WTC11 (cell line): ENCODE measurements around the gene LIMS2. TPM values are rescaled to one million over a fixed set of nuclear protein-coding genes. Genes with fewer than 3 reads are reported as not detected.

Source experiments
- ATAC-seq: fragments of 200-7000 bp; cut with Tn5 transposase; 2 replicates; pipeline ENCODE4 v1.10.0; 2021; ENCODE audit warnings: mild to moderate bottlenecking, moderate library complexity
- CTCF ChIA-PET: fragments of 300-600 bp; sonication (Branson Sonifier 250); formaldehyde crosslinking; loops from one replicate; lab custom pipeline; 2021; ENCODE audit warnings: antibody characterized with exemption; lab: Charles Lee
- POLR2A ChIA-PET: fragments of 350-600 bp; sonication (Branson Sonifier 250); formaldehyde crosslinking; loops from one replicate; lab custom pipeline; 2021; ENCODE audit warnings: antibody characterized with exemption; lab: Charles Lee
- DNase-seq: peaks from one replicate; pipeline ENCODE4 v3.0.0; 2021; ENCODE audit warnings: low spot score
- H3K27ac Mint-ChIP-seq: 2 replicates; pipeline ENCODE4 v1.8.0; 2021; ENCODE audit warnings: mixed read lengths
- H3K27me3 Mint-ChIP-seq: 2 replicates; pipeline ENCODE4 v1.8.0; 2021; ENCODE audit warnings: low read depth, mild to moderate bottlenecking, moderate library complexity, mixed read lengths
- H3K36me3 Mint-ChIP-seq: 2 replicates; pipeline ENCODE4 v1.8.0; 2021; ENCODE audit warnings: mixed read lengths
- H3K4me1 Mint-ChIP-seq: 2 replicates; pipeline ENCODE4 v1.8.0; 2022; ENCODE audit warnings: mixed read lengths
- H3K4me3 Mint-ChIP-seq: 2 replicates; pipeline ENCODE4 v1.8.0; 2021; ENCODE audit warnings: mild to moderate bottlenecking, moderate library complexity, mixed read lengths
- H3K9me3 Mint-ChIP-seq: 2 replicates; pipeline ENCODE4 v1.8.0; 2021; ENCODE audit warnings: mixed read lengths
- CBFB ChIP-seq: sonication (generic); formaldehyde crosslinking; IDR thresholded peaks from 2 replicates; pipeline ENCODE4 v1.8.1; 2022; ENCODE audit warnings: mild to moderate bottlenecking, low read depth, missing genetic modification reagents
- IRF2 ChIP-seq: sonication (generic); formaldehyde crosslinking; IDR thresholded peaks from 2 replicates; pipeline ENCODE4 v1.8.0; 2022; ENCODE audit warnings: low read depth, missing genetic modification reagents, borderline replicate concordance
- JUN ChIP-seq: sonication (generic); formaldehyde crosslinking; IDR thresholded peaks from 2 replicates; pipeline ENCODE4 v1.8.0; 2023; ENCODE audit warnings: mild to moderate bottlenecking, missing genetic modification reagents
- KAT7 ChIP-seq: sonication (generic); formaldehyde crosslinking; IDR thresholded peaks from 2 replicates; pipeline ENCODE4 v1.8.1; 2023; ENCODE audit warnings: missing genetic modification reagents, mild to moderate bottlenecking, borderline replicate concordance
- MXD4 ChIP-seq: fragments of 250-450 bp; sonication (Bioruptor Pico); IDR thresholded peaks from 2 replicates; pipeline ENCODE4 v1.8.0; 2021; ENCODE audit warnings: mild to moderate bottlenecking, moderate library complexity, borderline replicate concordance
- MYBL2 ChIP-seq: sonication (generic); formaldehyde crosslinking; IDR thresholded peaks from 2 replicates; pipeline ENCODE4 v1.8.1; 2023; ENCODE audit warnings: mild to moderate bottlenecking, moderate library complexity, missing genetic modification reagents
- NR1H2 ChIP-seq: sonication (generic); formaldehyde crosslinking; IDR thresholded peaks from 2 replicates; pipeline ENCODE4 v1.9.0; 2021; ENCODE audit warnings: mild to moderate bottlenecking, moderate library complexity, missing genetic modification reagents
- PRRX2 ChIP-seq: fragments of 250-450 bp; sonication (Bioruptor Pico); IDR thresholded peaks from 2 replicates; pipeline ENCODE4 v1.8.0; 2021; ENCODE audit warnings: mild to moderate bottlenecking
- SMAD4 ChIP-seq: sonication (generic); formaldehyde crosslinking; IDR thresholded peaks from 2 replicates; pipeline ENCODE4 v1.8.0; 2022; ENCODE audit warnings: mild to moderate bottlenecking, missing genetic modification reagents
- SP1 ChIP-seq: sonication (generic); formaldehyde crosslinking; conservative IDR thresholded peaks from 2 replicates; pipeline ENCODE4 v1.8.1; 2022; ENCODE audit warnings: missing genetic modification reagents
- TCF7 ChIP-seq: sonication (generic); formaldehyde crosslinking; IDR thresholded peaks from 2 replicates; pipeline ENCODE4 v1.8.0; 2022; ENCODE audit warnings: mild to moderate bottlenecking, low read depth, missing genetic modification reagents, moderate library complexity
- TEAD1 ChIP-seq: sonication (generic); formaldehyde crosslinking; IDR thresholded peaks from 2 replicates; pipeline ENCODE4 v1.8.0; 2022; ENCODE audit warnings: mild to moderate bottlenecking, missing genetic modification reagents
- ZNF263 ChIP-seq: sonication (generic); formaldehyde crosslinking; IDR thresholded peaks from 2 replicates; pipeline ENCODE4 v1.8.1; 2022; ENCODE audit warnings: low read depth, mild to moderate bottlenecking, moderate library complexity, missing genetic modification reagents
- ZNF317 ChIP-seq: sonication (generic); formaldehyde crosslinking; IDR thresholded peaks from 2 replicates; pipeline ENCODE4 v1.8.1; 2023; ENCODE audit warnings: low read depth, mild to moderate bottlenecking, moderate library complexity, missing genetic modification reagents, borderline replicate concordance
- ZNF423 ChIP-seq: fragments of 250-450 bp; sonication (Bioruptor Pico); IDR thresholded peaks from 2 replicates; pipeline ENCODE4 v2.1.2; 2022; ENCODE audit warnings: mild to moderate bottlenecking, moderate library complexity
- ZNF671 ChIP-seq: fragments of 250-450 bp; sonication (Bioruptor Pico); IDR thresholded peaks from 2 replicates; pipeline ENCODE4 v1.8.0; 2021; ENCODE audit warnings: mild to moderate bottlenecking
- total RNA-seq: library from RNA; stranded (reverse); gene quantifications from 3 replicates; pipeline ENCODE4 v1.2.3, GENCODE V29; 2021
- TF ChIP-seq, protein P1 (sequence below): sonication (generic); formaldehyde crosslinking; conservative IDR thresholded peaks from 2 replicates; pipeline ENCODE4 v1.8.1; 2023; ENCODE audit warnings: mild to moderate bottlenecking, low read depth, missing genetic modification reagents, moderate library complexity
- TF ChIP-seq, protein P2 (sequence below): sonication (generic); formaldehyde crosslinking; IDR thresholded peaks from 2 replicates; pipeline ENCODE4 v1.8.1; 2023; ENCODE audit warnings: mild to moderate bottlenecking, missing genetic modification reagents, moderate library complexity
- TF ChIP-seq, protein P3 (sequence below): sonication (generic); formaldehyde crosslinking; IDR thresholded peaks from 2 replicates; pipeline ENCODE4 v1.8.0; 2023; ENCODE audit warnings: mild to moderate bottlenecking, missing genetic modification reagents
- TF ChIP-seq, protein P4 (sequence below): sonication (generic); formaldehyde crosslinking; IDR thresholded peaks from 2 replicates; pipeline ENCODE4 v1.8.1; 2022; ENCODE audit warnings: mild to moderate bottlenecking, moderate library complexity, missing genetic modification reagents
- TF ChIP-seq, protein P5 (sequence below): fragments of 250-450 bp; sonication (Bioruptor Pico); conservative IDR thresholded peaks from 2 replicates; pipeline ENCODE4 v1.9.0; 2021; ENCODE audit warnings: mild to moderate bottlenecking

The LIMS2 gene
- total RNA-seq, 1 experiment from 2014 or later: 2.4 TPM

DNA sequence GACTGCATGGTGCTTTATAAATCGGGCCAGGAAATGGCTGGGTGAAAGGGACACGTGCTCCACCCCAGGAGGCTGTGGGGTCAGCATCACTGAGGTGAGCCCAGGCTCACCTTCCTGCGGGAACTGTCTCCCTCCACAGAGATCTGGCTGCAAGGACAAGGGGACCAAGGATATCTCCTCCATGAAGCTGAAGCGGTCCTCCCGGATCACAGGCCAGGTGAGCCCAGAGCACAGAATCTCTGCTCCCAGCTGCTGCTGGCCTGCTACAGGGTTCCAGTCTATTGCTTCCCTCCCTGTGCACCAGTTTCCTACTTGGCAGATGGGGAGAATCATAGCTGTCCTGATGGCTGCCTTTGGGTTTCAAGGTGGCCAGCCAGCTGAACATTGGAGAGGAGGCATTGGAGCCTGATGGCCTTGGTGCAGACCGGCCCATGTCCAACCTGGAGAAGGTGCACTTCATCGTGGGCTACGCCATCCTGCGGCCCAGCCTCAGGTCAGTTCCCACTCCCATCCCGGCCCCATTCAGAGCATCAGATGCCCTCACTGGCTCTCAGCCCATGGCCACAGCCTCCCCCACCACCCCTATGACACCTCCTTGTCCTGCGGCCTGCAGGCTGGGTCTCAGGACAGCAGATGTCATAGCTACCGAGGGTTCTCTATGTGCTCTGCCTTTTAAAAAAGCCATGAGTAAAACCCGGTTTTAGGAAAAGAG is 63.1 kb downstream of the LIMS2 start (continued):
- TF ChIP-seq, protein P1, sequence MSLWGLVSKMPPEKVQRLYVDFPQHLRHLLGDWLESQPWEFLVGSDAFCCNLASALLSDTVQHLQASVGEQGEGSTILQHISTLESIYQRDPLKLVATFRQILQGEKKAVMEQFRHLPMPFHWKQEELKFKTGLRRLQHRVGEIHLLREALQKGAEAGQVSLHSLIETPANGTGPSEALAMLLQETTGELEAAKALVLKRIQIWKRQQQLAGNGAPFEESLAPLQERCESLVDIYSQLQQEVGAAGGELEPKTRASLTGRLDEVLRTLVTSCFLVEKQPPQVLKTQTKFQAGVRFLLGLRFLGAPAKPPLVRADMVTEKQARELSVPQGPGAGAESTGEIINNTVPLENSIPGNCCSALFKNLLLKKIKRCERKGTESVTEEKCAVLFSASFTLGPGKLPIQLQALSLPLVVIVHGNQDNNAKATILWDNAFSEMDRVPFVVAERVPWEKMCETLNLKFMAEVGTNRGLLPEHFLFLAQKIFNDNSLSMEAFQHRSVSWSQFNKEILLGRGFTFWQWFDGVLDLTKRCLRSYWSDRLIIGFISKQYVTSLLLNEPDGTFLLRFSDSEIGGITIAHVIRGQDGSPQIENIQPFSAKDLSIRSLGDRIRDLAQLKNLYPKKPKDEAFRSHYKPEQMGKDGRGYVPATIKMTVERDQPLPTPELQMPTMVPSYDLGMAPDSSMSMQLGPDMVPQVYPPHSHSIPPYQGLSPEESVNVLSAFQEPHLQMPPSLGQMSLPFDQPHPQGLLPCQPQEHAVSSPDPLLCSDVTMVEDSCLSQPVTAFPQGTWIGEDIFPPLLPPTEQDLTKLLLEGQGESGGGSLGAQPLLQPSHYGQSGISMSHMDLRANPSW (CRISPR knock-in tag): no peak
- TF ChIP-seq, protein P2, sequence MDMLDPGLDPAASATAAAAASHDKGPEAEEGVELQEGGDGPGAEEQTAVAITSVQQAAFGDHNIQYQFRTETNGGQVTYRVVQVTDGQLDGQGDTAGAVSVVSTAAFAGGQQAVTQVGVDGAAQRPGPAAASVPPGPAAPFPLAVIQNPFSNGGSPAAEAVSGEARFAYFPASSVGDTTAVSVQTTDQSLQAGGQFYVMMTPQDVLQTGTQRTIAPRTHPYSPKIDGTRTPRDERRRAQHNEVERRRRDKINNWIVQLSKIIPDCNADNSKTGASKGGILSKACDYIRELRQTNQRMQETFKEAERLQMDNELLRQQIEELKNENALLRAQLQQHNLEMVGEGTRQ: no peak
- TF ChIP-seq ZNF671 (CRISPR knock-in tag) (no peak), MXD4 (no peak), SP1 (CRISPR knock-in tag) (no peak), SMAD4 (CRISPR knock-in tag) (no peak), CBFB (CRISPR knock-in tag) (no peak), PRRX2 (CRISPR knock-in tag) (no peak), ZNF423 (no peak), ZNF263 (CRISPR knock-in tag) (no peak), KAT7 (CRISPR knock-in tag) (no peak)

DNA sequence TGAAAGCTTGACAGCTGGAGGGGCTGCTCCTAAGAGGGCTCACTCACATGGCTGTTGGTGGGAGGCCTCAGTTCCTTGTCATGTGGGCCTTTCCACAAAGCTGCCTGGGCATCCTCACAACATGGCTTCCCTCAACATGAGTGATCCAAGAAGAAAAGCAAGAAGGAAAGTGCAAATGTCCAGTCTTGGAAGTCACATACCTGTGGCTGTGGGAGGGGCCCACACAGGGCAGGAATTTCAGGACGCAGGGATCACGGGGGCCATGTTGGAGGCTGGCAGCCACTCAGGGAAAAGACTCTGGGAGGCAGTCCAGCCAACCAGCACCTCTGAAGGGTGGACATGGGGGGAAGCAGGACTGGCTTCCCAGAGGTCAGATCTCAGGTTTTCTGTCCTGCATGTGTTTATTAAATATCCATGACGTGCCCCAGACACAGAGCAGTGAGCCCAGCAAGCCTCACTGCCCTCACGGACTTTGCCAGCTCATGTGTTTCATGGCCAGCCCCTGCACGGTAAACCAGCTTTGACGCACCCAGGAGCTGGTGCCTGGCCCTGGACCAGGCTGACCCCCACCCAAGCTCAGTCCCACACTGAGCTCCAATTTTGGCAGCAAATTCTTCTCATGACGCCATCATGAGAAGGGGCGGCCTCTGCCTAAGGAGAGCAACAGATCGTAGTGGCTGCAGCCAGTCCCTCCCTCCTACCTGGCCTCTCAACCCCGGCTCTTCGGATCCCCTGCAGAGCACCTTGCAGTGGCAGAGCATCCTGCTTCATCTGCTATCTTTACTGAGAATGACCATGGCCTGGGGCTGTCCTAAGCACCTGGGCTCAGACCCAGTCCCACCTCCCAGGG is 64.0 kb downstream of the LIMS2 start:
- DNase-seq (no peak), ATAC-seq (no peak)
- TF ChIP-seq TCF7 (CRISPR knock-in tag) (no peak), IRF2 (CRISPR knock-in tag) (no peak), MXD4 (no peak), ZNF317 (CRISPR knock-in tag) (no peak), JUN (CRISPR knock-in tag) (no peak), MYBL2 (CRISPR knock-in tag) (no peak), TEAD1 (CRISPR knock-in tag) (no peak), NR1H2 (CRISPR knock-in tag) (no peak)
- TF ChIP-seq, protein P3, sequence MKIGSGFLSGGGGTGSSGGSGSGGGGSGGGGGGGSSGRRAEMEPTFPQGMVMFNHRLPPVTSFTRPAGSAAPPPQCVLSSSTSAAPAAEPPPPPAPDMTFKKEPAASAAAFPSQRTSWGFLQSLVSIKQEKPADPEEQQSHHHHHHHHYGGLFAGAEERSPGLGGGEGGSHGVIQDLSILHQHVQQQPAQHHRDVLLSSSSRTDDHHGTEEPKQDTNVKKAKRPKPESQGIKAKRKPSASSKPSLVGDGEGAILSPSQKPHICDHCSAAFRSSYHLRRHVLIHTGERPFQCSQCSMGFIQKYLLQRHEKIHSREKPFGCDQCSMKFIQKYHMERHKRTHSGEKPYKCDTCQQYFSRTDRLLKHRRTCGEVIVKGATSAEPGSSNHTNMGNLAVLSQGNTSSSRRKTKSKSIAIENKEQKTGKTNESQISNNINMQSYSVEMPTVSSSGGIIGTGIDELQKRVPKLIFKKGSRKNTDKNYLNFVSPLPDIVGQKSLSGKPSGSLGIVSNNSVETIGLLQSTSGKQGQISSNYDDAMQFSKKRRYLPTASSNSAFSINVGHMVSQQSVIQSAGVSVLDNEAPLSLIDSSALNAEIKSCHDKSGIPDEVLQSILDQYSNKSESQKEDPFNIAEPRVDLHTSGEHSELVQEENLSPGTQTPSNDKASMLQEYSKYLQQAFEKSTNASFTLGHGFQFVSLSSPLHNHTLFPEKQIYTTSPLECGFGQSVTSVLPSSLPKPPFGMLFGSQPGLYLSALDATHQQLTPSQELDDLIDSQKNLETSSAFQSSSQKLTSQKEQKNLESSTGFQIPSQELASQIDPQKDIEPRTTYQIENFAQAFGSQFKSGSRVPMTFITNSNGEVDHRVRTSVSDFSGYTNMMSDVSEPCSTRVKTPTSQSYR (CRISPR knock-in tag): no peak
- TF ChIP-seq, protein P4, sequence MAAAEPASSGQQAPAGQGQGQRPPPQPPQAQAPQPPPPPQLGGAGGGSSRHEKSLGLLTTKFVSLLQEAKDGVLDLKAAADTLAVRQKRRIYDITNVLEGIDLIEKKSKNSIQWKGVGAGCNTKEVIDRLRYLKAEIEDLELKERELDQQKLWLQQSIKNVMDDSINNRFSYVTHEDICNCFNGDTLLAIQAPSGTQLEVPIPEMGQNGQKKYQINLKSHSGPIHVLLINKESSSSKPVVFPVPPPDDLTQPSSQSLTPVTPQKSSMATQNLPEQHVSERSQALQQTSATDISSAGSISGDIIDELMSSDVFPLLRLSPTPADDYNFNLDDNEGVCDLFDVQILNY (CRISPR knock-in tag): no peak
- TF ChIP-seq, protein P5, sequence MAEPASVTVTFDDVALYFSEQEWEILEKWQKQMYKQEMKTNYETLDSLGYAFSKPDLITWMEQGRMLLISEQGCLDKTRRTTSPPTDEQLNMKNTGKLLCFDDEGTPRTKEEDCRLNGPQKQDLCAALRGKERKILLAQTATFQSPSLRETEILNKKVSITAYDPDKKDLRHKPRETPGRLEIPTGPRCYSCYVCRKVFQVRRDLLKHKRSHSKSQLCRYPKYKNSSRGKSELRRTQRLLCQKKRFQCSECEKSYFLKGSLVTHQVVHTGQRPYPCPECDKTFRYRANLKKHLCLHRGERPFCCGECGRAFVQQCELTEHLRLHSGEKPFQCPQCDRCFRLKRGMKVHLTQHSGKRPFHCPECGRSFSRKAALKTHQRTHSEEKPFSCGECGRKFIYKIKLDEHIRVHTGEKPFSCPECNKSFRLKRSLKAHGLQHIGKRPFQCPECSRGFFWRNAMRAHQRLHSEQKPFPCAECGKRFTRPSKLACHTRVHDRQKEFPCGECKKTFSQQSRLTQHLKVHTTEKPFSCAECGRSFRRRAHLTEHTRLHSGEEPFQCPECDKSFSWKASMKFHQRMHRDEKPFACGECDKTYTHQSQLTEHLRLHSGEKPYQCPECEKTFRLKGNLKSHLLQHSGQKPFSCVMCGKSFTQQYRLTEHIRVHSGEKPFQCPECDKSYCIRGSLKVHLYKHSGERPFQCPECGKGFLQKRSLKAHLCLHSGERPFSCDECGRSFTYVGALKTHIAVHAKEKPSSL (CRISPR knock-in tag): no peak
- peaks cover 4% of the 10 kb centered on the region; the same call in 1 of the 2 replicates for H3K36me3 Mint-ChIP-seq
- no peaks in the 10 kb centered on the region for H3K27me3 Mint-ChIP-seq
- CTCF ChIA-PET: interaction anchor here (1.2 to 2.2 kb wide), 3 partner anchors 12 to 20 kb away, joined by 3 to 12 read pairs (median 7); no protein-coding TSS in a partner anchor
- no peak overlapping the region for H3K4me3 Mint-ChIP-seq
- no peak overlapping the region for H3K27ac Mint-ChIP-seq
- H3K9me3 Mint-ChIP-seq: peaks cover 21% of the 10 kb centered on the region
- POLR2A ChIA-PET: interaction anchor here (1.1 kb wide), 1 partner anchor 37 kb away, joined by 3 read pairs; no protein-coding TSS in a partner anchor
- no peaks in the 10 kb centered on the region for H3K4me1 Mint-ChIP-seq
